ENCODE results near the gene BAIAP2L1.
"Not testable (repeated sequence)": the region's sequence is repeated elsewhere in the genome, so short reads cannot be mapped to it uniquely, and the experiment has no call there.

Gene BAIAP2L1
- 0.10 to 2.4 (median 1.4) reads per million in 4 experiments for total RNA-seq

DNA sequence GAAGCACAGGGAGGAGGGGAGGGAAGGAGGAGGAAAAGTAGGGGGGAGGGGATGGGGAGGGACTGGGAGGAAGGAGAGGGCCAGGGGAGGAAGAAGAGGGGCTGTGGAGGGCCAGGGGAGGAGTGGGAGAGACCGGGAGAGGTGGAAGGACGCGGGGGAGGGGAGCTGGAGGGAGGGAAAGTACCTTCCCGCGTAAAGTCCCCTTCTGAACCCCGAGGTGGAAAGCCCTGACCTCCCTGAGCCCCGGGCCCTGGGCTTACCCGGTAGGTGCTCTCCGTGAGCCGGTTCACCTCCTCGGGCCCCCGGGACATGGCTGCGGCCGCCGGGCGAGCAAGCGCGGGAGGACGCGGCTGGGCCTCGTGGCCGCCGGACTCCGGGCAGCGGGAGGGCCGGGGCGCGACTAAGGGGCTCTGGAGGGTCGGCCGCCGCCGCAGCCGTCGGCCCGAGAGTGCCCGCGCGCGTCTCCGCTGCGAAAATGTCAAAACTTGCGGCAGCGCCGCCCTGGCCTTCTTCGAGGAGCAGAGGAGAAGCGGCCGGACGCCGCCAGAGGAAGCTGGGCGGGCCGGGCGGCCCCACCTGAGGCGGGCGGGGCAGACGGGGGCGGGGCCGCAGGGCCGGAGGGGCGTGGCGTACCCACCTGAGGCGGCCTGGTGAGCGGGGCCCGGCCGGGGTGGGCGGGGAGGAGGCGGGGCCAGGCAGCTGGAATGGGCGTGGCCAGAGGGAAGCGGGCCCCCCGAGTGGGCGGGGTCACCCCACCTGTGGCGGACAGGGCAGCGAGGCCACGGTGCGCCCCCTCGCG, at the start of gene BAIAP2L1:
BAIAP2L1 (minus strand) TSS at position 549 of the 799 bp plus-strand sequence; CDS start at position 311, 238 bp downstream.
- DNase-seq: peak; percentile 80

DNA sequence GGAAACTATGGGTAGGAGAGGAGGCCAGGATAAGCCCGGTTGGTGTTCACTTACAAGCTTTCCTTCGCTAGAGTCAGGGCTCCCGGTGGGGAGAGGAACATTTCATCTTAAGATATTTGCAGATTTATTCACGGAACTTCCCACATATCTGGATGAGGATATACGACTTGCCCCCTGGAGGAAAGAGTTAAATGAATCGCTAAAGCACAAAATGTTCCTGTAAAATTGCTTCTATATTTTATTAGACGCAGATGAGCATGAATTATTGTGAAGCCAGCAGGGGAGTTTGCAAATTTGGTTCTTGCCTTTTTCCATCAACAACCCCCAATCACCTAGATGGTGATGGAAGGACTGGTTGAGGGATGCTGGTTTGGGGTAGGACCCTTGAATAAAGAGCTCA, 47.9 kb upstream of the BAIAP2L1 start:
- DNase-seq: no peak

GRCh38 chr7:98440992-98441391, 40.1 kb upstream of the BAIAP2L1 start:
- DNase-seq: not testable (repeated sequence)

DNA sequence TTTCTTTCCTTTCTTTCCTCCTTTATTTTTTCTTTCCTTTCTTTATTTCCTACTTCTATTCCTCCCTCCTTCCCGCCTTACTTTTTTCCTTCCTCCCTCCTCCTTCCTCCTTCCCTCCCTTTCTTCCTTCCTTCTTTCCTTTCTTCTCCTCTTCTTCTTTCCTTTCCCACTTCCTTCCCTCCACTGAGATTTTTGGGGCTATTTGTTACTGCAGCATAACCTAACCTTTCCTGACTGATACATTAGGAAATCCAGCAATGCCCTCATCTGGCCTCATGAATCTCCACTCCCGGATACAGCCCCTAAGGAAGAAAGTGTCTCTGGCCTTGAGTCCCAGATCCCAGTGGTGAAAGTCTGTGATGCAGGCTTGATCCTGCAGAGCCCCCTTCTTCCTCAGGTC, 38.6 kb upstream of the BAIAP2L1 start:
- no peak for DNase-seq

DNA sequence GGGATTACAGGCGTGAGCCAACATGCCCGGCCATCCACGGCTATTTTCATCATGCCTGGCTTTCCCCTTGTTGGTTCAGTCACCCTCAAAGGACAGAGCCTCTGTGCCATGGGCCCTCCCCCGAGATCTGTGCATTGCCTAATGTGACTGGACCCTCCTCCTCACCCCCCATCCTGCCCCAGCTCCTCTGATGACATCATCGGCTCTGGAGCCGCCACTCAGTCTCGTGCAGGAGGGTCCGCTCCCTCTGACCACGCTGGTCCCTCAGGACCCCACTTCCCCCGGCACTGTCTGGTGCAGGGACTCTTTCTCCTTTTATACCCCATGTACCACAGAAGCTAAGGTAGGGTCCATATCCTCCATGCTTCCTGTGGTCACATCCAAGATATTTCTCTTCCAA, 33.2 kb upstream of the BAIAP2L1 start:
- DNase-seq: no peak

DNA sequence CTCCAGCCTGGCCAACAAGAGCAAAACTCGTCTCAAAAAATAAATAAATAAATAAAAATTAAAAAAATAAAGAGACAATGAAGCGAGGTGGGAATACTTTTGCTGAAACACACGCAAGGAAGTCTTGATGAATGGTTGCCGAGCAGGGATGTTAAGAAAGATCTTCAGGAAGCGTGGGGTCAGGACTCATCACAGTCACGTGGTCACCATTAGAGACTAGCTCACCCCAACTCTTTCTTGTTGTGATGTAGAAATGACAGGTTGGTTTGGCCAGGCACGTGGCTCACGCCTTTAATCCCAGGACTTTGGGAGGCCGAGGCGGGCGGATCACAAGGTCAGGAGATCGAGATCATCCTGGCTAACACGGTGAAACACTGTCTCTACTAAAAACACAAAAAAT, 28.9 kb upstream of the BAIAP2L1 start:
- no peak for DNase-seq

- DNase-seq: no peak
These were observed 22.2 kb upstream of the BAIAP2L1 start for GRCh38 chr7:98423043-98423442.

DNA sequence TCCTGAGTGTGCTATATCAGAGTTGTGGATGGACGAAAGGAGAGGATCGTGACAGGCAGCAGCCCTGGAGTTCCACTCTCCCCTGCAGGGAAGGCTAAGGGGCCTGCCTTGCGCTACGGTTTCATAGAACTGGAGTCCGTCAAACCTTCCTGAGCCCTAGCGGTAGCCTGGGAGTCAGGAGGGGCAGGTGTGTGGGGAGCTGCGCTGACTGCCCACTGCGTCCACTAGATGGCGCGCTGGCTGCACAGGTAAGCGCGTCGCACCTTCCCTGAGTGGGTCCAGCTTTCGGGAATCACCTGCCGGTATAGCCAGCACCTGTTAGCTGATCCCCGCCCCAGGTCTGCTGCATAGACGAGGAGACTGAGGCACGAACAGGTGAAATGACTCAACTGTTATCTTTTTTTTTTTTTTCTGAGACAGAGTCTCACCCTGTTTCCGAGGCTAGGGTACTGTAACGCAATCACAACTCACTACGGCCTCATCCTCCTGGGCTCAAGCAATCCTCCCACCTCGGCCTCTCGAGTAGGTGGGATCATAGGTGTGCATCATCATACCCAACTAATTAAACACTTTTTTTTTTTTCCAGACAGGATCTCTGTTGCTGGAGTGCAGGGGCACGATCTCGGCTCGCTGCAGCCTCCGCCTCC, 20.2 kb upstream of the BAIAP2L1 start:
- DNase-seq: peak; percentile 35

DNA sequence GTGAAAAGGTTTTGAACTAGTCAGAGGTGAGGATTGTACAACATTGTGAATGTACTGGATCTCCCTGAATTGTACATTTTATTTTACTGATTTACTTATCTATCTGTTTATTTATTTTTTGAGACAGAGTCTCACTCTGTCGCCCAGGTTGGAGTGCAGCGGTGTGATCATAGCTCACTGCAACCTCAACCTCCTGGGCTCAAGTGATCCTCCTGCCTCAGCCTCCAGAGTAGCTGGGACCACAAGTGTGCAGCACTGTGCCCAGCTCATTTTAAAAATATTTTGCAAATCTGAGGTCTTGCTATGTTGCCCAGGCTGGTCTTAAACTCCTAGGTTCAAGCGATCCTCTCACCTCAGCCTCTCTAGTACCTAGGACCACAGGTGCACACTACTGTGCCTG, 19.1 kb upstream of the BAIAP2L1 start:
- DNase-seq: not testable (repeated sequence)

DNA sequence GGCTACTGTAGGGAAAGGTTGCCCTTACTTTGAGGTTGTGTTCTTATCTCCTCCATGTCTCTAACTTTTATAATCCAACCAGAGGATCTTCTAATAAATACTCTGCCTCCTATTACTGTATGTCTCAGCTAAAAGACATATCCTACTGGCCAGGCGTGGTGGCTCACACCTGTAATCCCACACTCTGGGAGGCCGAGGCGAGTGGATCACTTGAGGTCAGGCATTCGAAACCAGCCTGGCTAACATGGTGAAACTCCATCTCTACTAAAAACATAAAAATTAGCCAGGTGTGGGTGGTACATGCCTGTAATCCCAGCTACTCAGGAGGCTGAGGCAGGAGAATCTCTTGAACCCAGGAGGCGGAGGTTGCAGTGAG, 18.4 kb upstream of the BAIAP2L1 start:
- not testable (repeated sequence) for DNase-seq

- no peak for DNase-seq
These were observed 17.9 kb upstream of the BAIAP2L1 start for GRCh38 chr7:98418636-98419315.

- no peak for DNase-seq
These were observed 17.4 kb upstream of the BAIAP2L1 start for GRCh38 chr7:98418271-98418635.

DNA sequence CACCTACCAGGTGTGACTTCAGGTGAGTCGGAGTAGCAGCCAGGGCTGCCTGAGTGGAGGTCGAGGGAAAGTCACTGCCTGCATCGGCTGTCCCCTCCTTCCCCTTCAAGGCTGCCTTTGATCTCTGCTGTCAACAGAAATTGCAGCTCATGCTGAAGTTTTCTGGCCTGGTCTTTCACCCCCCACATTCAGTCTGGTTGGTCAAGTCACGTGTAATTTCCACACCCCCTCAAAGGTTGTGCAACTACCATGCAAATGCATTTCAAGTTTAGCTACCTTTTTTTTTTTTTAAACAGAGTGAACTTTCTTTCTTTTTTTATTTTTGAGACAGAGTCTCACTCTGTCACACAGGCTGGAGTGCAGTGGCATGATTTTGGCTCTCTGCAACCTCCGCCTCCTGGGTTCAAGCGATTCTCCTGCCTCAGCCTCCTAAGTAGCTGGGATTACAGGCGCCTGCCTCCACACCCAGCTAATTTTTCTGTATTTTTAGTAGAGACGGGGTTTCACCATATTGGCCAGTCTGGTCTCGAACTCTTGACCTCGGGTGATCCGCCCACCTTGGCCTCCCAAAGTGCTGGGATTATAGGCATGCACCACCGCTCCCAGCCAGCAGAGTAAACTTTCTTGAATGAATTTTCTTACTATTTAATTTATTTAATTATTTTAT, 16.8 kb upstream of the BAIAP2L1 start:
- DNase-seq: not testable (repeated sequence)

DNA sequence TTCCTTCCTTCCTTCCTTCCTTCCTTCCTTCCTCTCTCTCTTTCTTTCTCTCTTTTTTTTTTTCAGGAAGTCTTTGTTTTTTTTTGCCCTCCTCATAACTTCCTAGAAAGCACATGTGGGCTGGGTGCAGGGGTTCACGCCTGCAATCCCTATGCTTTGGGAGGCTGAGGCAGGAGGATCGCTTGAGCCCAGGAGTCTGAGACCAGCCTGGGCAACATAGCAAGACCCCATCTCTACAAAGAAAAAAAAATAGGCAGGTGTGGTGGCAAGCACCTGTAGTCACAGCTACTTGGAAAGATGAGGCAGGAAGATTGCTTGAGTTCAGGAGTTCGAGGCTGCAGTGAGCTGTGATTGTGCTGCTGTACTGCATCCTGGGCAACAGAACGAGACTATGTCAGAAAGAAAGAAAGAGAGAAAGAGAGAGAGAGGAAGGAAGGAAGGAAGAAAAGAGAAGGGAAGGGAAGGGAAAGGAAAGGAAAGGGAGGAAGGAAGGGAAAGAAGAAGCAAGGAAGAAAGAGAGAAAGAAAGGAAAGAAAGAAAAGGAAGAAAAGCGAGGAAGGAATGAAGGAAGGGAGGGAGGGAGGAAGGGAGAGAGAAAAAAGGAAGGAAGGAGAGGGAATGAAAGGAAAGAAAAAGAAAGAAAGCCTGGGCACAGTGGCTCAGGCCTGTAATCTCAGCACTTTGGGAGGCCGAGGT, 13.5 kb upstream of the BAIAP2L1 start:
- no peak for DNase-seq

- not testable (repeated sequence) for DNase-seq
These were observed 12.8 kb upstream of the BAIAP2L1 start for GRCh38 chr7:98413655-98414054.

- DNase-seq: no peak
These were observed 9.0 kb upstream of the BAIAP2L1 start for GRCh38 chr7:98409843-98410242.

GRCh38 chr7:98408146-98408545, 7.3 kb upstream of the BAIAP2L1 start:
- DNase-seq: not testable (repeated sequence)

DNA sequence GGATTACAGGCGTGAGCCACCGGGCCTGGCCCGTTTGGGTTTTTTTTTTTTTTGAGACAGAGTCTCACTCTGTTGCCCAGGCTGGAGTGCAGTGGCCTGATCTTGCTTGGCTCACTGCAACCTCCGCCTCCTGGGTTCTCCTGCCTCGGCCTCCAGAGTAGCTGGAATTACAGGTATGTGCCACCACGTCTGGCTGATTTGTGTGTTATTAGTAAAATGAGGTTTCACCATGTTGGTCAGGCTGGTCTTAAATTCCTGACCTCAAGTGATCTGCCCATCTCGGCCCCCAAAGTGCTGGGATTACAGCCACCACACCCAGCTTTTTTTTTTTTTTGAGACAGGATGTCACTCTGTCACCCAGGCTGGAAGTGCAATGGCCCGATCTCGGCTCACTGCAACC, 5.9 kb upstream of the BAIAP2L1 start:
- no peak for DNase-seq

GRCh38 chr7:98404840-98405239, 4.0 kb upstream of the BAIAP2L1 start:
- DNase-seq: no peak

GRCh38 chr7:98399890-98400541, 874 bp downstream of the BAIAP2L1 start:
- DNase-seq: no peak

- no peak for DNase-seq
These were observed 1.4 kb downstream of the BAIAP2L1 start for GRCh38 chr7:98399462-98399861.
